Thoracic aorta (tissue), 2 donors: ENCODE data around the gene OSBPL1A. TPM values are rescaled to one million over a fixed set of nuclear protein-coding genes. Genes with fewer than 3 reads are reported as not detected.
"Not testable (repeated sequence)": the region's sequence is repeated elsewhere in the genome, so short reads cannot be mapped to it uniquely, and the experiment has no call there.

Source experiments
- ATAC-seq: fragments of 150-250 bp; one replicate; pipeline ENCODE4 v1.8.0; 2017; ENCODE audit warnings: low read depth; ENCODE audit not compliant: insufficient number of reproducible peaks, low FRiP score
- DNase-seq: peaks from one replicate; pipeline ENCODE4 v3.0.0-alpha.2; 2020; ENCODE audit warnings: low spot score
- H3K27ac ChIP-seq, 2 donors: fragments of 200-600 bp; sonication (generic); 1 replicate in 1 of 2; 2 replicates in 1 of 2; pipeline ENCODE4 v1.5.1; 2016; ENCODE audit warnings: mild to moderate bottlenecking in 2 of 2, moderate library complexity in 2 of 2
- H3K27me3 ChIP-seq: fragments of 200-600 bp; sonication (generic); replicated peaks from 2 replicates; pipeline ENCODE4 v1.6.0; 2016; ENCODE audit warnings: mild to moderate bottlenecking; ENCODE audit not compliant: insufficient read depth
- H3K36me3 ChIP-seq: fragments of 200-600 bp; sonication (generic); one replicate; pipeline ENCODE4 v1.5.1; 2016
- H3K4me1 ChIP-seq, 2 donors: fragments of 200-600 bp; sonication (generic); 1 replicate in 1 of 2; 2 replicates in 1 of 2; pipeline versions ENCODE4 v1.5.1 to v1.6.0; 2016; ENCODE audit warnings: low read depth in 2 of 2, mild to moderate bottlenecking in 1 of 2; ENCODE audit not compliant: control insufficient read depth in 1 of 2
- H3K4me3 ChIP-seq: fragments of 200-600 bp; sonication (generic); 2 replicates; pipeline ENCODE4 v1.5.1; 2016; ENCODE audit warnings: mild to moderate bottlenecking
- H3K9me3 ChIP-seq: fragments of 200-600 bp; sonication (generic); 2 replicates; pipeline ENCODE4 v1.5.1; 2016
- total RNA-seq, 2 donors: library from RNA; depleted of rRNA; stranded (reverse); fragments of >200 nt; gene quantifications; one replicate each; pipeline versions ENCODE4 v1.1.0 to v1.2.3, GENCODE V29; 2016
- TF ChIP-seq, protein P1 (sequence below): fragments of 200-600 bp; sonication (generic); IDR thresholded peaks from one replicate; pipeline ENCODE4 v1.5.1; 2019; ENCODE audit warnings: antibody characterized with exemption

The OSBPL1A gene
- total RNA-seq, 2 donors from 2014 or later = 35.1 to 53.7 TPM

- H3K27ac ChIP-seq = no peak overlapping the region
- no peak for DNase-seq
- H3K4me1 ChIP-seq = no peaks in the 10 kb centered on the region
- H3K36me3 ChIP-seq = peaks cover 7% of the 10 kb centered on the region
- ATAC-seq = no peak
- TF ChIP-seq, protein P1, sequence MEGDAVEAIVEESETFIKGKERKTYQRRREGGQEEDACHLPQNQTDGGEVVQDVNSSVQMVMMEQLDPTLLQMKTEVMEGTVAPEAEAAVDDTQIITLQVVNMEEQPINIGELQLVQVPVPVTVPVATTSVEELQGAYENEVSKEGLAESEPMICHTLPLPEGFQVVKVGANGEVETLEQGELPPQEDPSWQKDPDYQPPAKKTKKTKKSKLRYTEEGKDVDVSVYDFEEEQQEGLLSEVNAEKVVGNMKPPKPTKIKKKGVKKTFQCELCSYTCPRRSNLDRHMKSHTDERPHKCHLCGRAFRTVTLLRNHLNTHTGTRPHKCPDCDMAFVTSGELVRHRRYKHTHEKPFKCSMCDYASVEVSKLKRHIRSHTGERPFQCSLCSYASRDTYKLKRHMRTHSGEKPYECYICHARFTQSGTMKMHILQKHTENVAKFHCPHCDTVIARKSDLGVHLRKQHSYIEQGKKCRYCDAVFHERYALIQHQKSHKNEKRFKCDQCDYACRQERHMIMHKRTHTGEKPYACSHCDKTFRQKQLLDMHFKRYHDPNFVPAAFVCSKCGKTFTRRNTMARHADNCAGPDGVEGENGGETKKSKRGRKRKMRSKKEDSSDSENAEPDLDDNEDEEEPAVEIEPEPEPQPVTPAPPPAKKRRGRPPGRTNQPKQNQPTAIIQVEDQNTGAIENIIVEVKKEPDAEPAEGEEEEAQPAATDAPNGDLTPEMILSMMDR = no peak
- H3K27me3 ChIP-seq = no peaks in the 10 kb centered on the region
- no peak overlapping the region for H3K4me3 ChIP-seq
- no peaks in the 10 kb centered on the region for H3K9me3 ChIP-seq
These were observed 229.1 kb downstream of the OSBPL1A start for GRCh38 chr18:24168496-24168895.

- Histone ChIP-seq H3K4me3 (no peak overlapping the region), H3K36me3 (peaks cover 21% of the 10 kb centered on the region), H3K27me3 (no peaks in the 10 kb centered on the region), H3K27ac (no peak overlapping the region), H3K9me3 (no peaks in the 10 kb centered on the region), H3K4me1 (no peaks in the 10 kb centered on the region)
- TF ChIP-seq, protein P1 = no peak
- DNase-seq = no peak
- no peak for ATAC-seq
These were observed 236.3 kb downstream of the OSBPL1A start for GRCh38 chr18:24161304-24161703.

- DNase-seq = no peak
- Histone ChIP-seq H3K9me3 (no peaks in the 10 kb centered on the region), H3K27ac (no peak overlapping the region), H3K36me3 (peaks cover 18% of the 10 kb centered on the region), H3K4me1 (no peaks in the 10 kb centered on the region), H3K27me3 (no peaks in the 10 kb centered on the region), H3K4me3 (no peak overlapping the region)
- TF ChIP-seq, protein P1 = no peak
- ATAC-seq = no peak
These were observed 237.5 kb downstream of the OSBPL1A start for GRCh38 chr18:24160086-24160485.

DNA sequence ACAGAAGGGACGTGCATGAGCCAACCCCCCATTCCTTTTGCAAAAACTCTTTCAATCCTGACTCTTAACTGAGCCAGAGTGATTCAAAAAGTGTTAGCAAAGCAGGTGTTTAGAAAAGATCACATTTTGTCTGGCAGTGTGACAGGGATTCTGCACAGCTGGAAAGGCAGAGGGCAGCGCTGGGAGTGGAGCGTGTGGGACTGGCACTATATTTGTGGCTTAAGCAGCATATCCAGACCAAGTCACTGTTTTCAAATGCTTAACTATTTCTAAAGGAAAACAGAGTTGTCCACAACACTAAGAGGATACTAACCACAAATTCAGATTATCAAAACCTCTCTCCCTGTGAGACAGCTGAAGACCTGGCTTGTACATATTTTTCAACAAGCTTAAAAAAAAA, 239.8 kb downstream of the OSBPL1A start:
- Histone ChIP-seq H3K4me3 (no peak overlapping the region), H3K27ac (no peak overlapping the region), H3K36me3 (peaks cover 18% of the 10 kb centered on the region), H3K9me3 (no peaks in the 10 kb centered on the region), H3K27me3 (no peaks in the 10 kb centered on the region), H3K4me1 (no peaks in the 10 kb centered on the region)
- TF ChIP-seq, protein P1 = no peak
- no peak for ATAC-seq
- DNase-seq = no peak

DNA sequence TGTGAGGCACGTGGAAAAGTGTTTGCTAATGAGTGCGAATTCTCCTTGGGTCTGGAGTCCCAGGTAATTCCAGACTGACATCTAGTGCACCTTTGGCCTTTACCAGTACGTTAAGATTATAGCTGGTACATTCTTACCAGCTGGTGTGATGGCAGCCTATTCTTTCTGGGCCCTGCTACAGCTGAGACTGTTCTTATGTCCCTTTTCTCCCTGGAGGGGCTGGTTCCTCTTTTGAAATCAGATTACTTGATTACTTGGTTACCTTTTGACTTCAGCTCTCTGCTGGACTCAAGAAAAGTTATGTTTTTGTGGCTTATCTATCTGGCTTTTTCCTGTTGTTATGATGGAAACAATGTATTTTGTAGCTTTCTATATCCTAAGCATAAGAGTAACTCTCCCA, 244.2 kb downstream of the OSBPL1A start:
- peaks cover 13% of the 10 kb centered on the region for H3K36me3 ChIP-seq
- H3K9me3 ChIP-seq = no peaks in the 10 kb centered on the region
- DNase-seq = no peak

DNA sequence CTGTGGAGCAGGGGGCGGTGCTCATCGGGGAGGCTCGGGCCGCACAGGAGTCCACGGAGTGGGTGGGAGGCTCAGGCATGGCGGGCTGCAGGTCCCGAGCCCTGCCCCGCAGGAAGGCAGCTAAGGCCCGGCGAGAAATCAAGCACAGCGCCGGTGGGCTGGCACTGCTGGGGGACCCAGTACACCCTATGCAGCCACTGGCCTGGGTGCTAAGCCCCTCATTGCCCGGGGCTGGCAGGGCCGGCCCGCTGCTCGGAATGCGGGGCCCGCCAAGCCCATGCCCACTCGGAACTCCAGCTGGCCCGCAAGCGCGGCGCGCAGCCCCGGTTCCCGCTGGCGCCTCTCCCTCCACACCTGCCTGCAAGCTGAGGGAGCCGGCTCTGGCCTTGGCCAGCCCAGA, 248.0 kb downstream of the OSBPL1A start:
- H3K4me3 ChIP-seq, H3K9me3 ChIP-seq, H3K27me3 ChIP-seq, H3K4me1 ChIP-seq, ATAC-seq, H3K27ac ChIP-seq, DNase-seq, H3K36me3 ChIP-seq: not testable (repeated sequence)

More for the DNA sequence above, 244.2 kb downstream of the OSBPL1A start:
- H3K4me3 ChIP-seq = no peak overlapping the region
- H3K27ac ChIP-seq = no peak overlapping the region
- no peaks in the 10 kb centered on the region for H3K4me1 ChIP-seq
- H3K27me3 ChIP-seq = no peaks in the 10 kb centered on the region
- TF ChIP-seq, protein P1 = no peak
- ATAC-seq = no peak
